Thoracic aorta (tissue), 2 donors: Measurements from ENCODE around the gene PRPF6. TPM values are rescaled to one million over a fixed set of nuclear protein-coding genes. Genes with fewer than 3 reads are reported as not detected.

Experiments used
- ATAC-seq: fragments of 150-250 bp; one replicate; pipeline ENCODE4 v1.8.0; 2017; ENCODE audit warnings: low read depth; ENCODE audit not compliant: insufficient number of reproducible peaks, low FRiP score
- DNase-seq: peaks from one replicate; pipeline ENCODE4 v3.0.0-alpha.2; 2020; ENCODE audit warnings: low spot score
- H3K27ac ChIP-seq, 2 donors: fragments of 200-600 bp; sonication (generic); 1 replicate in 1 of 2; 2 replicates in 1 of 2; pipeline ENCODE4 v1.5.1; 2016; ENCODE audit warnings: mild to moderate bottlenecking in 2 of 2, moderate library complexity in 2 of 2
- H3K27me3 ChIP-seq: fragments of 200-600 bp; sonication (generic); replicated peaks from 2 replicates; pipeline ENCODE4 v1.6.0; 2016; ENCODE audit warnings: mild to moderate bottlenecking; ENCODE audit not compliant: insufficient read depth
- H3K36me3 ChIP-seq: fragments of 200-600 bp; sonication (generic); one replicate; pipeline ENCODE4 v1.5.1; 2016
- H3K4me1 ChIP-seq, 2 donors: fragments of 200-600 bp; sonication (generic); 1 replicate in 1 of 2; 2 replicates in 1 of 2; pipeline versions ENCODE4 v1.5.1 to v1.6.0; 2016; ENCODE audit warnings: low read depth in 2 of 2, mild to moderate bottlenecking in 1 of 2; ENCODE audit not compliant: control insufficient read depth in 1 of 2
- H3K4me3 ChIP-seq: fragments of 200-600 bp; sonication (generic); 2 replicates; pipeline ENCODE4 v1.5.1; 2016; ENCODE audit warnings: mild to moderate bottlenecking
- H3K9me3 ChIP-seq: fragments of 200-600 bp; sonication (generic); 2 replicates; pipeline ENCODE4 v1.5.1; 2016
- CTCF ChIP-seq: fragments of 200-600 bp; sonication (generic); IDR thresholded peaks from one replicate; pipeline ENCODE4 v1.5.1; 2019; ENCODE audit warnings: antibody characterized with exemption
- total RNA-seq, 2 donors: library from RNA; depleted of rRNA; stranded (reverse); fragments of >200 nt; gene quantifications; one replicate each; pipeline versions ENCODE4 v1.1.0 to v1.2.3, GENCODE V29; 2016

PRPF6 gene
- total RNA-seq, 2 donors from 2014 or later = 51.9 to 52.9 TPM

- Histone ChIP-seq H3K4me3 (peak overlapping the region; percentile 83), H3K36me3 (peaks cover 11% of the 10 kb centered on the region), H3K27ac (no peak overlapping the region), H3K9me3 (no peaks in the 10 kb centered on the region), H3K27me3 (no peaks in the 10 kb centered on the region), H3K4me1 (peaks cover 11 to 22% of the 10 kb centered on the region in 2 donors)
- DNase-seq (no peak), ATAC-seq (no peak)
- no peak for TF ChIP-seq CTCF
Observed at GRCh38 chr20:64077094-64077493, 96.2 kb downstream of the PRPF6 start.

- Histone ChIP-seq H3K27me3 (no peaks in the 10 kb centered on the region), H3K27ac (no peak overlapping the region), H3K4me1 (peaks cover 11 to 22% of the 10 kb centered on the region in 2 donors), H3K4me3 (peak overlapping the region; percentile 83), H3K36me3 (peaks cover 8% of the 10 kb centered on the region), H3K9me3 (no peaks in the 10 kb centered on the region)
- ATAC-seq = no peak
- TF ChIP-seq CTCF = no peak
- no peak for DNase-seq
Observed at GRCh38 chr20:64077541-64077875, 96.6 kb downstream of the PRPF6 start.

- Histone ChIP-seq H3K27ac (no peak overlapping the region), H3K27me3 (no peaks in the 10 kb centered on the region), H3K36me3 (peaks cover 6% of the 10 kb centered on the region), H3K9me3 (no peaks in the 10 kb centered on the region), H3K4me1 (peaks cover 11 to 24% of the 10 kb centered on the region in 2 donors), H3K4me3 (peak overlapping the region; percentile 83)
- DNase-seq (no peak), ATAC-seq (no peak)
- no peak for TF ChIP-seq CTCF
Observed at GRCh38 chr20:64077876-64078551, 97.1 kb downstream of the PRPF6 start.

- ATAC-seq (no peak), DNase-seq (no peak)
- H3K27me3 ChIP-seq = no peaks in the 10 kb centered on the region
- H3K4me1 ChIP-seq = peaks cover 18 to 33% of the 10 kb centered on the region in 2 donors
- TF ChIP-seq CTCF = no peak
- peak overlapping the region; percentile 2 to 33 for H3K27ac ChIP-seq
- H3K36me3 ChIP-seq = no peaks in the 10 kb centered on the region
- peak overlapping the region; percentile 83 for H3K4me3 ChIP-seq
- no peaks in the 10 kb centered on the region for H3K9me3 ChIP-seq
Observed at GRCh38 chr20:64078934-64079272, 98.0 kb downstream of the PRPF6 start.

- Histone ChIP-seq H3K4me1 (peaks cover 20 to 38% of the 10 kb centered on the region in 2 donors), H3K36me3 (no peaks in the 10 kb centered on the region)
Observed at GRCh38 chr20:64079273-64080012, 98.5 kb downstream of the PRPF6 start, which contains the start of gene RGS19. RGS19 (minus strand) TSS chr20:64079518; CDS start chr20:64076886, 2,632 bp downstream.

More at GRCh38 chr20:64079273-64080012, 98.5 kb downstream of the PRPF6 start, which contains the start of gene RGS19:
- no peaks in the 10 kb centered on the region for H3K27me3 ChIP-seq
- peak within 1 kb of the TSS; percentile 2 to 33 for H3K27ac ChIP-seq
- H3K4me3 ChIP-seq = peak within 1 kb of the TSS; percentile 83
- TF ChIP-seq CTCF = no peak
- DNase-seq (no peak), ATAC-seq (peak; percentile 14)
- H3K9me3 ChIP-seq = no peaks in the 10 kb centered on the region
